Measurements from ENCODE around the gene PHYHD1.
"Not testable (repeated sequence)": the region's sequence is repeated elsewhere in the genome, so short reads cannot be mapped to it uniquely, and the experiment has no call there.

Gene PHYHD1

GRCh38 chr9:128927731-128928411, 7.1 kb downstream of the PHYHD1 start:
- DNase-seq: peak; percentile 46

- no peak for DNase-seq
Observed at GRCh38 chr9:128928624-128929023, 7.8 kb downstream of the PHYHD1 start.

- no peak for DNase-seq
Observed at GRCh38 chr9:128929560-128929959, 8.8 kb downstream of the PHYHD1 start.

- no peak for DNase-seq
Observed at GRCh38 chr9:128933731-128934130, 12.9 kb downstream of the PHYHD1 start.

GRCh38 chr9:128936171-128936865, 15.5 kb downstream of the PHYHD1 start:
- DNase-seq: no peak

GRCh38 chr9:128937310-128938165, 16.8 kb downstream of the PHYHD1 start:
- DNase-seq: no peak

GRCh38 chr9:128940271-128940921, 19.6 kb downstream of the PHYHD1 start:
- no peak for DNase-seq

- no peak for DNase-seq
Observed at GRCh38 chr9:128940946-128941755, 20.4 kb downstream of the PHYHD1 start.

- DNase-seq: no peak
Observed at GRCh38 chr9:128943832-128944620, 23.2 kb downstream of the PHYHD1 start.

GRCh38 chr9:128944966-128945365, 24.2 kb downstream of the PHYHD1 start:
- not testable (repeated sequence) for DNase-seq

- no peak for DNase-seq
Observed at GRCh38 chr9:128945798-128946501, 25.2 kb downstream of the PHYHD1 start.

GRCh38 chr9:128946571-128947276, 25.9 kb downstream of the PHYHD1 start:
- peak; percentile 27 for DNase-seq

GRCh38 chr9:128947277-128947526, 26.4 kb downstream of the PHYHD1 start:
- DNase-seq: no peak

GRCh38 chr9:128947527-128948301, 26.9 kb downstream of the PHYHD1 start, which contains the start of the genes DOLK and NUP188:
DOLK (minus strand) TSS chr9:128947603; CDS start chr9:128947303, 300 bp downstream.
NUP188 (plus strand) TSS chr9:128947699; CDS start chr9:128947720, 21 bp downstream.
- peak; percentile 100 for DNase-seq

GRCh38 chr9:128961403-128961802, 40.6 kb downstream of the PHYHD1 start:
- not testable (repeated sequence) for DNase-seq

GRCh38 chr9:128969491-128969890, 48.7 kb downstream of the PHYHD1 start:
- DNase-seq: no peak

- no peak for DNase-seq
Observed at GRCh38 chr9:128972956-128973355, 52.2 kb downstream of the PHYHD1 start.

- no peak for DNase-seq
Observed at GRCh38 chr9:128979111-128979510, 58.3 kb downstream of the PHYHD1 start.

GRCh38 chr9:128983536-128983935, 62.8 kb downstream of the PHYHD1 start:
- DNase-seq: no peak
